SW480 (cell line): ENCODE data around the gene COX5A.
"Not testable (repeated sequence)": the region's sequence is repeated elsewhere in the genome, so short reads cannot be mapped to it uniquely, and the experiment has no call there.

ENCODE experiments used
- DNase-seq: peaks from one replicate; pipeline ENCODE4 v3.0.0-alpha.2; 2016; ENCODE audit warnings: low spot score

Gene COX5A

GRCh38 chr15:74955796-74956647, 18.1 kb upstream of the COX5A start:
- peak; percentile 79 for DNase-seq

- DNase-seq, result no peak
Measured at GRCh38 chr15:74955017-74955416, 17.1 kb upstream of the COX5A start.

GRCh38 chr15:74954515-74954914, 16.6 kb upstream of the COX5A start:
- DNase-seq, result no peak

- DNase-seq, result no peak
Measured at GRCh38 chr15:74951006-74951405, 13.1 kb upstream of the COX5A start.

GRCh38 chr15:74950078-74950908, 12.4 kb upstream of the COX5A start:
- peak; percentile 63 for DNase-seq

- peak; percentile 34 for DNase-seq
Measured at GRCh38 chr15:74937272-74937589, 642 bp downstream of the COX5A start.

GRCh38 chr15:74935193-74935592, 2.7 kb downstream of the COX5A start:
- DNase-seq, result not testable (repeated sequence)

GRCh38 chr15:74933573-74933972, 4.3 kb downstream of the COX5A start:
- no peak for DNase-seq

- no peak for DNase-seq
Measured at GRCh38 chr15:74928771-74929198, 9.1 kb downstream of the COX5A start.

- DNase-seq, result no peak
Measured at GRCh38 chr15:74924525-74924924, 13.3 kb downstream of the COX5A start.

GRCh38 chr15:74920456-74920855, 17.4 kb downstream of the COX5A start:
- DNase-seq, result no peak

- DNase-seq, result no peak
Measured at GRCh38 chr15:74917676-74918075, 20.2 kb downstream of the COX5A start.

GRCh38 chr15:74913799-74914198, 24.1 kb downstream of the COX5A start:
- not testable (repeated sequence) for DNase-seq

- no peak for DNase-seq
Measured at GRCh38 chr15:74913041-74913440, 24.8 kb downstream of the COX5A start.

- no peak for DNase-seq
Measured at GRCh38 chr15:74908635-74909034, 29.2 kb downstream of the COX5A start.

GRCh38 chr15:74907163-74907870, 30.6 kb downstream of the COX5A start:
- DNase-seq, result no peak

- DNase-seq, result peak; percentile 84
Measured at GRCh38 chr15:74906450-74907162, 31.3 kb downstream of the COX5A start, which contains the start of gene FAM219B. TSS of gene FAM219B (minus strand) at chr15:74906851. CDS start at chr15:74906800, 51 bp downstream.

GRCh38 chr15:74906067-74906449, 31.8 kb downstream of the COX5A start:
- peak; percentile 28 for DNase-seq

GRCh38 chr15:74904190-74904805, 33.6 kb downstream of the COX5A start:
- no peak for DNase-seq

GRCh38 chr15:74903676-74904075, 34.2 kb downstream of the COX5A start:
- no peak for DNase-seq
